ENCODE measurements around the gene NEK6.
A peak's percentile ranks its signal among the peaks of the same experiment; 100 is the strongest.

The NEK6 gene

GRCh38 chr9:124359855-124360678 is 102.3 kb downstream of the NEK6 start:
- Histone ChIP-seq H3K36me3 (replicated peaks in 1 of 2; ENCODE audit: control insufficient read depth in 2 of 2, insufficient read depth in 2 of 2, low read length in 2 of 2) (peaks cover 6 to 64% of the 10 kb centered on the region in 2 donors), H4K91ac (ENCODE audit: low read depth, low read length, poor library complexity) (no peak overlapping the region), H3K18ac (ENCODE audit: low read length) (peak overlapping the region; percentile 25), H2BK15ac (ENCODE audit: low read length) (no peak overlapping the region), H3K79me1 (ENCODE audit: low read depth, low read length) (peaks cover 9% of the 10 kb centered on the region), H3K4me1 (ENCODE audit: control insufficient read depth in 2 of 2, insufficient read depth in 1 of 2, low read depth in 1 of 2, low read length in 2 of 2) (peaks cover 2 to 22% of the 10 kb centered on the region in 2 donors), H4K8ac (ENCODE audit: low read depth, low read length) (no peak overlapping the region), H3K27me3 (ENCODE audit: control insufficient read depth in 3 of 3, insufficient read depth in 3 of 3, low read depth in 1 of 3, low read length in 3 of 3) (no peaks in the 10 kb centered on the region), H3K4me2 (ENCODE audit: insufficient read depth, low read length, poor library complexity, severe bottlenecking) (no peak overlapping the region), H3K27ac (replicated peaks; ENCODE audit: low read length) (no peak overlapping the region), H3K14ac (ENCODE audit: low read length) (no peak overlapping the region), H2BK5ac (ENCODE audit: low read length) (no peak overlapping the region), H2BK12ac (ENCODE audit: low read length) (no peak overlapping the region), H2BK120ac (ENCODE audit: low read depth, low read length) (no peak overlapping the region), H3K4me3 (ENCODE audit: low read length in 2 of 2) (no peak overlapping the region), H3K4ac (ENCODE audit: low read length) (no peak overlapping the region), H2AK5ac (ENCODE audit: low read depth, low read length) (no peak overlapping the region), H3K9me3 (replicated peaks in 1 of 2; ENCODE audit: control insufficient read depth in 2 of 2, insufficient read depth in 1 of 2, low read depth in 1 of 2, low read length in 2 of 2) (no peaks in the 10 kb centered on the region), H3K23ac (ENCODE audit: low read depth, low read length, poor library complexity) (no peak overlapping the region), H3K9ac (ENCODE audit: low read depth, low read length, poor library complexity) (no peak overlapping the region), H2AFZ (ENCODE audit: low read length) (no peak overlapping the region)
- no CpG with 5 or more reads among the region's 11 CpGs for WGBS, 2 donors (ENCODE audit: extremely low coverage in 2 of 2, insufficient read length in 2 of 2, insufficient replicate concordance in 1 of 2)
- DNase-seq (ENCODE audit: low spot score) = no peak

- Histone ChIP-seq H3K4me3 (ENCODE audit: low read length in 2 of 2) (peak overlapping the region in 1 of 2 donors; percentile 31), H3K36me3 (replicated peaks in 1 of 2; ENCODE audit: control insufficient read depth in 2 of 2, insufficient read depth in 2 of 2, low read length in 2 of 2) (peaks cover 6 to 60% of the 10 kb centered on the region in 2 donors), H3K14ac (ENCODE audit: low read length) (no peak overlapping the region), H3K9me3 (replicated peaks in 1 of 2; ENCODE audit: control insufficient read depth in 2 of 2, insufficient read depth in 1 of 2, low read depth in 1 of 2, low read length in 2 of 2) (no peaks in the 10 kb centered on the region), H3K18ac (ENCODE audit: low read length) (no peak overlapping the region), H2AK5ac (ENCODE audit: low read depth, low read length) (no peak overlapping the region), H3K4ac (ENCODE audit: low read length) (no peak overlapping the region), H2BK120ac (ENCODE audit: low read depth, low read length) (no peak overlapping the region), H4K8ac (ENCODE audit: low read depth, low read length) (no peak overlapping the region), H2BK12ac (ENCODE audit: low read length) (no peak overlapping the region), H2BK15ac (ENCODE audit: low read length) (no peak overlapping the region), H3K79me1 (ENCODE audit: low read depth, low read length) (peaks cover 4% of the 10 kb centered on the region), H3K9ac (ENCODE audit: low read depth, low read length, poor library complexity) (no peak overlapping the region), H3K4me1 (ENCODE audit: control insufficient read depth in 2 of 2, insufficient read depth in 1 of 2, low read depth in 1 of 2, low read length in 2 of 2) (peaks cover 2 to 22% of the 10 kb centered on the region in 2 donors), H4K91ac (ENCODE audit: low read depth, low read length, poor library complexity) (no peak overlapping the region), H2BK5ac (ENCODE audit: low read length) (no peak overlapping the region), H3K23ac (ENCODE audit: low read depth, low read length, poor library complexity) (no peak overlapping the region), H2AFZ (ENCODE audit: low read length) (no peak overlapping the region), H3K27ac (replicated peaks; ENCODE audit: low read length) (no peak overlapping the region), H3K4me2 (ENCODE audit: insufficient read depth, low read length, poor library complexity, severe bottlenecking) (no peak overlapping the region), H3K27me3 (ENCODE audit: control insufficient read depth in 3 of 3, insufficient read depth in 3 of 3, low read depth in 1 of 3, low read length in 3 of 3) (no peaks in the 10 kb centered on the region)
- no peak for DNase-seq (ENCODE audit: low spot score)
- WGBS, 2 donors (ENCODE audit: extremely low coverage in 2 of 2, insufficient read length in 2 of 2, insufficient replicate concordance in 1 of 2) = no CpG with 5 or more reads among the region's 8 CpGs
Observed at GRCh38 chr9:124361128-124361527, 103.4 kb downstream of the NEK6 start.

- no peak overlapping the region for H2AFZ ChIP-seq (ENCODE audit: low read length)
- no peak overlapping the region for H2AK5ac ChIP-seq (ENCODE audit: low read depth, low read length)
- H3K79me1 ChIP-seq (ENCODE audit: low read depth, low read length) = peaks cover 3% of the 10 kb centered on the region
- no peaks in the 10 kb centered on the region for H3K27me3 ChIP-seq (ENCODE audit: control insufficient read depth in 3 of 3, insufficient read depth in 3 of 3, low read depth in 1 of 3, low read length in 3 of 3)
- no peak overlapping the region for H4K8ac ChIP-seq (ENCODE audit: low read depth, low read length)
- H3K18ac ChIP-seq (ENCODE audit: low read length) = no peak overlapping the region
- peaks cover 2 to 18% of the 10 kb centered on the region in 2 donors for H3K4me1 ChIP-seq (ENCODE audit: control insufficient read depth in 2 of 2, insufficient read depth in 1 of 2, low read depth in 1 of 2, low read length in 2 of 2)
- H3K4ac ChIP-seq (ENCODE audit: low read length) = no peak overlapping the region
- H3K9ac ChIP-seq (ENCODE audit: low read depth, low read length, poor library complexity) = no peak overlapping the region
- no peak for DNase-seq (ENCODE audit: low spot score)
- WGBS, 2 donors (ENCODE audit: extremely low coverage in 2 of 2, insufficient read length in 2 of 2, insufficient replicate concordance in 1 of 2) = no CpG with 5 or more reads among the region's 21 CpGs
- H2BK12ac ChIP-seq (ENCODE audit: low read length) = no peak overlapping the region
- H3K14ac ChIP-seq (ENCODE audit: low read length) = no peak overlapping the region
- H3K36me3 ChIP-seq (replicated peaks in 1 of 2; ENCODE audit: control insufficient read depth in 2 of 2, insufficient read depth in 2 of 2, low read length in 2 of 2) = peaks cover 5 to 53% of the 10 kb centered on the region in 2 donors
- no peak overlapping the region for H2BK15ac ChIP-seq (ENCODE audit: low read length)
- H3K4me2 ChIP-seq (ENCODE audit: insufficient read depth, low read length, poor library complexity, severe bottlenecking) = no peak overlapping the region
- H2BK120ac ChIP-seq (ENCODE audit: low read depth, low read length) = no peak overlapping the region
- no peak overlapping the region for H3K23ac ChIP-seq (ENCODE audit: low read depth, low read length, poor library complexity)
- no peak overlapping the region for H2BK5ac ChIP-seq (ENCODE audit: low read length)
- H3K9me3 ChIP-seq (replicated peaks in 1 of 2; ENCODE audit: control insufficient read depth in 2 of 2, insufficient read depth in 1 of 2, low read depth in 1 of 2, low read length in 2 of 2) = no peaks in the 10 kb centered on the region
- H4K91ac ChIP-seq (ENCODE audit: low read depth, low read length, poor library complexity) = no peak overlapping the region
- no peak overlapping the region for H3K4me3 ChIP-seq (ENCODE audit: low read length in 2 of 2)
- H3K27ac ChIP-seq (replicated peaks; ENCODE audit: low read length) = no peak overlapping the region
Observed at GRCh38 chr9:124363326-124364096, 105.8 kb downstream of the NEK6 start.

- DNase-seq (ENCODE audit: low spot score) = no peak
Observed at GRCh38 chr9:124364141-124364540, 106.4 kb downstream of the NEK6 start.

More at GRCh38 chr9:124364141-124364540, 106.4 kb downstream of the NEK6 start:
- Histone ChIP-seq H2BK120ac (ENCODE audit: low read depth, low read length) (no peak overlapping the region), H4K8ac (ENCODE audit: low read depth, low read length) (no peak overlapping the region), H3K27me3 (ENCODE audit: control insufficient read depth in 3 of 3, insufficient read depth in 3 of 3, low read depth in 1 of 3, low read length in 3 of 3) (no peaks in the 10 kb centered on the region), H2BK12ac (ENCODE audit: low read length) (no peak overlapping the region), H2BK5ac (ENCODE audit: low read length) (no peak overlapping the region), H3K14ac (ENCODE audit: low read length) (no peak overlapping the region), H3K79me1 (ENCODE audit: low read depth, low read length) (peaks cover under 1% of the 10 kb centered on the region), H3K9ac (ENCODE audit: low read depth, low read length, poor library complexity) (no peak overlapping the region), H3K36me3 (replicated peaks in 1 of 2; ENCODE audit: control insufficient read depth in 2 of 2, insufficient read depth in 2 of 2, low read length in 2 of 2) (peaks cover 5 to 47% of the 10 kb centered on the region in 2 donors), H3K23ac (ENCODE audit: low read depth, low read length, poor library complexity) (no peak overlapping the region), H3K4me3 (ENCODE audit: low read length in 2 of 2) (no peak overlapping the region), H3K4me2 (ENCODE audit: insufficient read depth, low read length, poor library complexity, severe bottlenecking) (no peak overlapping the region), H3K18ac (ENCODE audit: low read length) (no peak overlapping the region), H3K4ac (ENCODE audit: low read length) (no peak overlapping the region), H4K91ac (ENCODE audit: low read depth, low read length, poor library complexity) (no peak overlapping the region), H3K4me1 (ENCODE audit: control insufficient read depth in 2 of 2, insufficient read depth in 1 of 2, low read depth in 1 of 2, low read length in 2 of 2) (peaks cover 2 to 18% of the 10 kb centered on the region in 2 donors), H2BK15ac (ENCODE audit: low read length) (no peak overlapping the region), H3K9me3 (replicated peaks in 1 of 2; ENCODE audit: control insufficient read depth in 2 of 2, insufficient read depth in 1 of 2, low read depth in 1 of 2, low read length in 2 of 2) (no peaks in the 10 kb centered on the region), H2AK5ac (ENCODE audit: low read depth, low read length) (no peak overlapping the region), H3K27ac (replicated peaks; ENCODE audit: low read length) (no peak overlapping the region), H2AFZ (ENCODE audit: low read length) (no peak overlapping the region)
- no CpG with 5 or more reads among the region's 4 CpGs for WGBS, 2 donors (ENCODE audit: extremely low coverage in 2 of 2, insufficient read length in 2 of 2, insufficient replicate concordance in 1 of 2)

Data from neuronal stem cell (in vitro differentiated cells).